HG03342 (cell line): ENCODE measurements around the gene TRAPPC12.
"Not testable (repeated sequence)": the region's sequence is repeated elsewhere in the genome, so short reads cannot be mapped to it uniquely, and the experiment has no call there.

Source experiments
- ATAC-seq: cut with Tn5 transposase; IDR thresholded peaks from one replicate; pipeline ENCODE4 v1.9.1; 2021; ENCODE audit warnings: mild to moderate bottlenecking, moderate library complexity; ENCODE audit not compliant: unreplicated experiment

The TRAPPC12 gene

DNA sequence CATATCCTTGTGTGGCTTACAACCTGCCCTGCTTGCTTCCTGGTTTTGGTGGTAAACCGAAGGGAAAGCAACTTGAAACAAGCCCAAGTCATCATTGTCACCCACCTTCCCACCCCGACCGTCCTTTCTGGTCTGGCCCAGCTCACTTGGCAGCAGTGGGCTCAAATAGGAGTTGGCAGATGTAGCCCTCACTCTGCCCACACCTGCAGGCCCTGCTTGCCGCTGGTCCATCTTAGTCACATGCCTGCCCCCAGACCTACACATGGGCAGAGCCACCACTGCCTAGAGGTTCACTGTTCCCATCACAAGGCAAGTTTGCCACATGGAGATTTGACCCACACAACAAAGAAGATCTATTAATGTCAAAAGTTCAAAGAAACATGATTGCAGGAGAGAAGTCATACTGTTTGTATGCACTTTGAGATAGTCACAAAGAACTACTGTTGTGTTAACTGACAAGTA, 11.2 kb upstream of the TRAPPC12 start:
- no peak for ATAC-seq

DNA sequence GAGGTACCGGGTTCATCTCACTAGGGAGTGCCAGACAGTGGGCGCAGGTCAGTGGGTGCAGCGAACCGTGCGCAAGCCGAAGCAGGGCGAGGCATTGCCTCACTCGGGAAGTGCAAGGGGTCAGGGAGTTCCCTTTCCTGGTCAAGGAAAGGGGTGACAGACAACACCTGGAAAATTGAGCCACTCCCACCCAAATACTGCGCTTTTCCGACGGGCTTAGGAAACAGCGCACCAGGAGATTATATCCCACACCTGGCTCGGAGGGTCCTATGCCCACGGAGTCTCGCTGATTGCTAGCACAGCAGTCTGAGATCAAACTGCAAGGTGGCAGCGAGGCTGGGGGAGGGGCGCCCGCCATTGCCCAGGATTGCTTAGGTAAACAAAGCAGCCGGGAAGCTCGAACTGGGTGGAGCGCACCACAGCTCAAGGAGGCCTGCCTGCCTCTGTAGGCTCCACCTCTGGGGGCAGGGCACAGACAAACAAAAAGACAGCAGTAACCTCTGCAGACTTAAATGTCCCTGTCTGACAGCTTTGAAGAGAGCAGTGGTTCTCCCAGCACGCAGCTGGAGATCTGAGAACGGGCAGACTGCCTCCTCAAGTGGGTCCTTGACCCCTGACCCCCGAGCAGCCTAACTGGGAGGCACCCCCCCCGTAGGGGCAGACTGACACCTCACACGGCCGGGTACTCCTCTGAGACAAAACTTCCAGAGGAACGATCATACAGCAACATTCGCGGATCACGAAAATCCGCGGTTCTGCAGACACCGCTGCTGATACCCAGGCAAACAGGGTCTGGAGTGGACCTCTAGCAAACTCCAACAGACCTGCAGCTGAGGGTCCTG, 9.9 kb upstream of the TRAPPC12 start:
- ATAC-seq = not testable (repeated sequence)

DNA sequence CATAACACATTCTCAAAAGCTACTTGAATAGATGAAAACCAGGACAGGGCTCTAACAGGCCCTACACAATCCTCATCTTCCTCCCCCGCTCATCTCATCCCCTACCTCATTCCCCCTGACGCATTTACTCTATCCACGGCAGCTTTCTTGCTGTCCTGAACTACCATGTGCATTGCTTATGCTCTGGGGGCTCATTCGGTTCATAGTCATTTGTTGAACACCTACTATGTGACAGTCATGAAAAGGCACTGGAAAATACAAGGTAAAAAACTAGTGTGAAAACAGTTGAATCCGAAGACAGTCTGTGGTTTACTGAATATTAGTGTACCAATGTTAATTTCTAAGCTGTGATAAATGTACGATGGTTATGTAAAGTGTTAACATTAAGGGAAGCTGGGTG, 2.7 kb upstream of the TRAPPC12 start:
- ATAC-seq = no peak

DNA sequence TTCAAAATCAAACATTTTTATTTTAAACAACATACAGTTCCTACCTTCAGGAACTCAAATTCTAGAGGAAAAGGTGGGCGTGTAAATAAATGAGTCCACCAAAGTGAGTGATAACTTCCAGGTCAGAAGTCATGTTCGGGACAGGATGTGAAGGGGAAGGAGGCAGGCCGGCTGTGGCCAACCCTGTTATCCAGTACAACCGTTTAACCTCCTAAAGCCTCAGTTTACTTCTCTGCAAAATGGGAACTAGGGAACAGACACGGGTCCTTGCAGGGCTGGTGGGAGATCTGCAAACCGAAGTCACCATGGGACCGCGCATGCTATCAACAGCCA, 2.2 kb upstream of the TRAPPC12 start:
- peak; percentile 18 for ATAC-seq

DNA sequence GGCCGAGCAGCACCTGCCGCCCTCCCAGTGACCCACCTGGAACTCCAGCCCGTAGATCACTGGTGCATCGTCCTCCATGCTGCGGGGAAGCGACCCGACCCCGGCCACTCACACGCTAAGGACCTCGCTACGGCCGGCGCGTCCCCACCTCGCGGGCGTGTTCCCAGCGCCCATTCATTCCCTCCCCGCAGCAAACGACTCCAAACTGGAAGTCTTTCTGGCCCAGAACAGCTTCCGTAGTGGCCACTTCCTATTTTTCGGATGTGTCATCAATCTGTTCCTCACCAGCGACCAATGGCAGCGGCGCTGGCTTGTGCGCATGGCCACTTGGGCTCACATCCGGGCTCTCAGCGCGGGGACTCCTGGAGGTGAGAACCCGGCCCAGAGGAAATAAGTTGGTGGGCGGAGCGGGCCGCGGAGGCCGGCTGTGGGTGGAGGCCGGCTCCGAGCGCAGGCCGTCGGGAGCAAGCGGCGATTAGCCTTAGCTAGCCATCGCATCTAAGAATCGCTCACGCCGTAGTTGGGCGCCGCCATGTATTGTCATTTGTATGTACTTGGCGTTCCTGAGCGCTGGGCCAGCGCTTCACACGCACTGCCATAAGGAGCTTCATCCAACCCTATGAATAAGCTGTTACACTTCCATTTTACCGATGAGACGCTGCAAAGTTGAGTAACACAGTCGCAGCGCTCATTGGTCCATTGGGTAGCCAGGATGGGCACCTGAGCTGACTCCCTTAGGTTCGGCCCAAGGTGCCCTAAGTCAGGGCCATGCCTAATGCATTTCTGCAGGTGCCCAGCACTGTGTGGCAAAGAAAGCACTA, 1.7 kb upstream of the TRAPPC12 start, which contains the start of gene EIPR1:
TSS of gene EIPR1 (minus strand) at position 207 of the 821 bp plus-strand sequence. CDS start at position 78, 129 bp downstream.
- peak; percentile 85 for ATAC-seq

DNA sequence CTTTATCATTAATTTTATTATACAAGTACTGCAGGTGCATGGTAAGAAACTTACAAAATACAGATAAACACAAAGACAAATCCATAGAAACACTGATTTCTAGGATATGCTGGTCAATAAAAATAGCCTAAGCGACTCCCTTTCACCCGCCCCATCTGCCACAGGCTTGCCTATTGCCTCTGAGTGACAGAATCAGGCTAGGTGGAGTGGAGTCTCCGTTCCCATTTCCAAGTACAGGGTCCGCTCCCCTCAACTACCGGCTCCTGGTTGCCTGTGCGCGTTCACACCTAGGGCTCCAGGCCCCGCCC, 201 bp upstream of the TRAPPC12 start:
- ATAC-seq = no peak

DNA sequence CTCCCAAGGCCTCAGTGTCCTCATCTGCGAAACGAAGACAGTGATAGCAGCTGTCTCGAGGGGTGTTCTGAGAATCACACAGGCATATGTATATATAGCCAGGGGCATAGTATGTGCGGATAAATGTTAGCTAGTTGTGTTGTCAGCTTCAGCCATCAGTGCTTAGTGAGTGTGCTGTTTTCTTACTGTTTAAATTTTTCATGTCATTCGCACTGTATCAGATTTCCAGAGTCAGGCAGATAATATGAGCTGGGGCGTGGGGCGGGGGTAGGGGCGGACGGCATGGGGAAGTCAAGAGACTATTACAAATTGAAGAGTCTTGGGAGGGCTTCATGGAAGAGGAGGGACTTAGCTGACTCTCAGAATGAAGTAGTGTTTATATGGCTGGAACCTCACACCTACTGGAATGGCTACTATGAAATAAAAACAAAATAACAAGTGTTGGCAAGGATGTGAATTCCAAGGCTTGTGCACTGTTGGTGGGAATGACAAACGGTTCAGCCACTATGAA, 7.0 kb downstream of the TRAPPC12 start:
- ATAC-seq = no peak

DNA sequence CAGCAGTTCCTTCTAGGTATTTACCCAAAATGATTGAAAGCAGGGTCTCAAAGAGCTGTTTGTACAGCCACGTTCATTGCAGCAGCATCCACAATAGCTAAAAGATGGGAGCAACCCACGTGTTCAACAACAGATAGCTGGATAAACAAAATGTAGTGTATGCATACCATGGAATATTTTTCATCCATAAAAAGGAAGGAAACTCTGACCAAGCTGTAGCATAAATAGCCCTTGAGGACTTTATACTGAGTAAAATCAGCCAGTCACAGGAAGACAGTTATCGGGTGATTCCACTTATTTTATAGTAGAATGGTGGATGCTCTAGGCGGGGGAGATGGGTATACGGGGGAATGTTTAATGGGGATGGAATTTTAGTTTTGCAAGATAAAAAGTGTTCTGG, 7.5 kb downstream of the TRAPPC12 start:
- no peak for ATAC-seq

DNA sequence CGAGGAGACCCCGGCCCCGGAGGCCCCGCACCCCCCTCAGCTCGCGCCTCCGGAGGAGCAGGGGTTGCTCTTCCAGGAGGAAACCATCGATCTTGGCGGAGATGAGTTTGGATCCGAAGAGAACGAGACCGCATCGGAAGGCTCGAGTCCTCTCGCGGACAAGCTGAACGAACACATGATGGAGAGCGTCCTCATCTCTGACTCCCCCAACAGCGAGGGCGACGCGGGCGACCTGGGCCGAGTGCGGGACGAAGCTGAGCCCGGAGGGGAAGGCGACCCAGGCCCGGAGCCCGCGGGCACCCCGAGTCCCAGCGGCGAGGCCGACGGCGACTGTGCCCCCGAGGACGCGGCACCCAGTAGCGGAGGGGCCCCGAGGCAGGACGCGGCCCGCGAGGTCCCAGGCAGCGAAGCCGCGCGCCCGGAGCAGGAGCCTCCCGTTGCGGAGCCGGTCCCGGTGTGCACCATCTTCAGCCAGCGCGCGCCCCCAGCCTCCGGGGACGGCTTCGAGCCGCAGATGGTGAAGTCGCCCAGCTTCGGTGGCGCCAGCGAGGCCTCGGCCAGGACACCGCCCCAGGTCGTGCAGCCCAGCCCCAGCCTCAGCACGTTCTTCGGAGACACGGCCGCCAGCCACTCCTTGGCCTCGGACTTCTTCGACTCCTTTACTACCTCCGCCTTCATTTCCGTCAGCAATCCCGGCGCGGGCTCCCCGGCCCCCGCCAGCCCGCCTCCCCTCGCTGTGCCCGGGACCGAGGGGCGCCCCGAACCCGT, 8.3 kb downstream of the TRAPPC12 start:
- ATAC-seq = no peak

DNA sequence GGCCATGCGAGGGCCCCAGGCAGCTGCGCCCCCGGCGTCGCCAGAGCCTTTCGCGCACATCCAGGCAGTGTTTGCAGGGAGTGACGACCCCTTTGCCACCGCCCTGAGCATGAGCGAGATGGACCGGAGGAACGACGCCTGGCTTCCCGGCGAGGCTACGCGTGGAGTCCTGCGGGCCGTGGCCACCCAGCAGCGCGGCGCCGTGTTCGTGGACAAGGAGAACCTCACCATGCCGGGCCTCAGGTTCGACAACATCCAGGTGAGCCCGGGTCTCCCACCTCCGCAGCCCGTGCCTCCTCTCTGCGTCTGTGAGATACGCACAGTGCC, 8.9 kb downstream of the TRAPPC12 start:
- ATAC-seq = no peak

DNA sequence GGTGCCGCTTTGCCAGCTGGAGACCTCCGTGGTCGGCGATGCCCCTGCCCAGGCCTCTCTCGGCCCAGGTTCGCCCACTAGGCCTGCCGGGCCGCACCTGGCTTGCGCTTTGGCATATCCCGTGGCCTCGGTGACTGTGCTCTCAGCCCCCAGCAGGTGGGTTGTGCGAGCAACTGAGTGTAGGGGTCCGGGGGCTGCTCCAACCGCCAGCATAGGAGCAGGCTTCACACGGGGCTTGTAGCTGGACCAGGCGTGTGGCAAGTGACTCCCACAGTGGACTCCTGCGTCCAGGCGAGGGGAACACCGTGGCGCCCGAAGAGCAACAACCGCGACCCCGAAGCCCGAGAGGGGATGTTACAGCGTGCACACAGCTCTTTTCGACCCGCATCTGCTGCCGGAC, 9.7 kb downstream of the TRAPPC12 start:
- ATAC-seq = no peak

DNA sequence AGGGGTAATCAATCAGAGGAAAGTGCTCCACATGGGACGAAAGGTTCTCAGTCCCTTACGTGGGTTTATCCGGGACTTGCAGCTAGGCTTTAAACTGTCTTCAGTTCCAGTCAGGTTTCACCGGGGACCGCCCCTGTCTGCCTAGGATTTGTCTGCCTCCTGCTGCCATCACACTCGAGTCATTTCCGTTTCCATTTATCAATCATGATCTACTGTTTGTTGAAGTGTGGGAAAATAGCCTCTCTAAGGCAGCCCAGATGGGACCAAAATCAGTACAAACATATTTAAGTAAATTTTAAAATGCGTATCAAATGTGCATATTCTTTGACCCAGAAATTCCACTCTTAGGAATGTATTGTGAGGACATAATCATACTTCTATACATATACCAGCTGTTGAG, 10.5 kb downstream of the TRAPPC12 start:
- ATAC-seq = no peak

DNA sequence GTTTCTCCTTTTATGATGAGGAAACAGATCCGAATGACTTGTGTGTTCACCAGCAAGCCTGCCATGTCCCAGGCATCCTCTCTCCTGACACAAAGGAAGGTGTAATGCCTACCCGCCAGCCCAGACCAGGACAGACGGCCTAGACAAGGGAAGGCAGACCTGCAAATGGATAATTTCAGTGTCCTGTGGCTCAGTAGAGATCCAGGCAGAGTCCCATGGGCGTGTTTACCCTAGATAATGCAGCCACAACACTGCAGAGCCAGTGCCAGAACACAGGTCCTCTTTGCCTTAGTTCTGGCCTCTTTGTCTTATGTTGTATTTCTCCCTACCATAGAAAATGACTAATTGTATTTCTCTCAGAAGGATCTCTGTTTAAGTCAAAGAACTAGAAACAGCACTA, 12.7 kb downstream of the TRAPPC12 start:
- ATAC-seq = no peak

DNA sequence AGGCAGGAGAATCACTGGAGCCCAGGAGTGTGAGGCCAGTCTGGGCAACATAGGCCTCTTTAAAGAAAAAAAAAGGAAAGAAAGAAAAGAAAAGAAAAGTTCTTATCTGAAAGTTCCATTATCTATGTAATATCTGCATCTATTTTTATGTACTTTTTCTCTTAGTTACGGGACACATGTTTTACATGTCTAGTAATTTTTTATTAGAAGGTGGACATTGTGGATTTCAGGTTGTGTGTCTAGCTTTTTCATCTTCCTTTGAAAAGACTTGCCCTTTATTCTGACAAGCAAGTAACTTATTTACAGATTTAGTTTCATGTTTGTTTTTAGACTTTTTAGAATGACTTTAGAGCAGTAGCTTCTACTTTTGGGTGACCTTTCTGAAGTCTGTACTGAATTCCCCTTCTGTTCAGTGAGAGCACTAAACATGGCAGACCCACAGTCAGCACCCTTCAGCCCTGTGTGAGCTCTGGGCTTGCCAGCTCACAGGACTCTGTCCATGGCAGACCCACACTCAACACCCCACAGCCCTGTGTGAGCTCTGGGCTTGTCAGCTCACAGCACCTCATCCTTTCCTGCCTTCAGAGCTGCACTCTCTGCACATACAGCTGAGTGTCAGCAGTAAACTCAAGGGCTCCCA, 17.5 kb downstream of the TRAPPC12 start:
- peak; percentile 60 for ATAC-seq

DNA sequence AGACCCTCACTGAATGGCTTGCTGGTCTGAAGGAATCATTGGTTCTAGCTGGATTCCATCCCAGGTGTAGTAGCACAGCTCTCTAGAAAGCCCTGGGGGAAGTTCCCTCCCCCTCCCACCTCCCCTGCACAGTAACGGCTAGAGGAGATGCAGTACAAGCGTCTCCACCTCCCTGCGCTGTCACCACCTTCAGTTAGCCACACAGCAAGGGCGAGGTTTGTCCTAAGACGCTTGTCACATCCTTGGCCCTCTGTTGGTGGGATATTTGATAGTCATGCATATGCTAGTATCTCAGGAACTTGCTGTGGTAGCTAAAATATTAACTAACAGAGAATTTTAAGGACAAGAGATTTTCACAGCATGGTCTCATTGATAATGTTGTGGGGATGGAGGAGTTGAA, 19.4 kb downstream of the TRAPPC12 start:
- ATAC-seq = no peak

DNA sequence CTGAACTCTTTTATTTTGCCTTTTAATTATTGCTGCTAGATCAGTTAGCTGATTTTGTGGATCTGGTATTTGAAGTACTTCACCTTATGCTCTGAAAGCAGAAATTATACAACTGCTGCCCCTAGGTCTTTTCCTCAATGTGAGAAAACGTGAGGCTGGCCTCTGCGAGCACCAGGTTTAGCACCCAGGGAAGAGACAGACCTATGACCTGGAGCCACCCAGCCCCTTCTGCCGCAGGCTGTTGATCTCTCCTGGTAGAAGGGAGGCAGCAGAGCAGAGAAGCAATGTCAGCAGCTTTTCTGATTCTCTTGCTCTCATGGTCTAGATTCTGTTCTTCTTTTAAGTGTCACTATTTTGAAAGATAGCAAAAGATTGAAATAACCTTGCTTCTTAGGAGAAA, 19.9 kb downstream of the TRAPPC12 start:
- ATAC-seq = no peak

DNA sequence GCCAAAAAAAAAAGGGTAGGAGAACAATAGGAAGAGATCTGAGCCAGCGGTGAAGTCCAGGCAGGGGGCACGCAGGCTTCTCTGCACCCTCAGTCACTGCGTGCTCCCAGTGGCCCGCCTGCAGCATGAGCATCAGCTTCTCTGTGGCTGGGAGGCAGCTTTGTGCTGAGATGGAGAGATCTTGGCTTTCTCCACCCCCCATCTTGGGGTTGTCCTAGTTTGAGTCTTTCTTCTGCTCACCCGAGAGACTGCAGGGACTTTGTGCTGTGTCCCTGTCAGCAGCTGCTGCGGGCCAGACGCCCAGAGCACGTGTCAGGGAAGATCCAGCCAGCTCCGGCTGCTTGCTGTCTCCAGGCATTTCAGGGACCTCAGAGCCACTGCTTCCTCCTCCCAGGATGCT, 20.3 kb downstream of the TRAPPC12 start:
- ATAC-seq = no peak

DNA sequence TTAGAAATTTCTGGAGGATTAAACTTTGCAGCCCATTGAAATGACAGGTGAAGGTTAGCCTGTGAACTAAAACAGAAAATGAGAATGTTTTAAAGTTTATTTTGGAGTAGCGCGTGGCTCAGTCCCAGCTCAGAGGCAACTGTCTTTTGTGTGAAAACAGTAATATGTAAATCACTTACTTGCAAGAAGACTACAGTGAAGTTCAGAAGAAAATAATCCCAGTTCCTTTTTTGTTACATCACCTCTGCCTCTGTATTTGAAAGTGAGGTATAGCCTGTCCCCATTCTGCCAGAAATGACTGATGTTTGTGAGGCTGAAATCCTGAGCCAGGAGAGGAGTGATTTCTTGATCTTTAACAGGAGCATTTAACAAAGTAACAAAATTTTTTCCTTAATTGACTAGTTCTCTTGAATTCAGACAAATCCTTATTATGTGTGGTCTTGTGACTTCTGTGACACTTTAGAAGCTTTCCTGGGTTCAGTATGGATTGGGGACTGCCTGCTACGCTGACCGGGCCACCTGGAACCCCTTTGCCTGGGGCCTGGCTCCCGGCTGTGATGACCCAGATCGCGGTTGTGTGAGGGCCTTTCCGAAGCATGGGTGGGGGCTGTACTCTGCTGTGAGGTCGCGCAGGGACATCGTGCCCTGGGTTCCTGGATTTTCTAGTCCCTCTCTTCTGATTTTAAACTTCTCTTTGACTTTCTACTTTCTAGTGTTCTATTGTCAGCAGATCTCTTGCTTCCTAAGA, 24.3 kb downstream of the TRAPPC12 start:
- peak; percentile 99 for ATAC-seq

DNA sequence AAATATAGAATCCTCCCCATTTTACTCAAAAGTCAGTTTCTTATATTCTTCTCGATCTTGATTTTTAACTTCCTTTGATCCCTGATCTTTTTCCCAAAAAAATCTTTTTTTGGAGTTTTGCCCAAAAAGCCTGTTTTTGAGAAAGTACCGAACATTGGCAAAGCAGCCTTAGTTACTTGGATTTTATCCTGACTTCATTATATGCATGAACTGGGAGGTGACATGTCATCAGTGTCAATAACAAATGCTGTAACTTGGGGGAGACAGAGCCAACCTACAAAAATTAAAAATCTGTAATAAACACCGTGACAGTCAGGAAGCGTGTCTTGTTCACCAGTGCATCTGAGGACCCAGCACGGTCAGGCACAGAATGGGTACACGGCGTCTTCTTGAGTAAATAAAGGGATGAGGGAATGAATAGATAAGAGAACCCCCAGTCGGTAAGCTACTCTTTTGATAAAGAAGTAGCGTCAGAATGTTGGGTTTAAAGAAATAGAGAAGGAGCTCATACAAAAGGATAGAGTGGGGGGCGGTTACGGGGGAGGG, 24.9 kb downstream of the TRAPPC12 start:
- no peak for ATAC-seq

DNA sequence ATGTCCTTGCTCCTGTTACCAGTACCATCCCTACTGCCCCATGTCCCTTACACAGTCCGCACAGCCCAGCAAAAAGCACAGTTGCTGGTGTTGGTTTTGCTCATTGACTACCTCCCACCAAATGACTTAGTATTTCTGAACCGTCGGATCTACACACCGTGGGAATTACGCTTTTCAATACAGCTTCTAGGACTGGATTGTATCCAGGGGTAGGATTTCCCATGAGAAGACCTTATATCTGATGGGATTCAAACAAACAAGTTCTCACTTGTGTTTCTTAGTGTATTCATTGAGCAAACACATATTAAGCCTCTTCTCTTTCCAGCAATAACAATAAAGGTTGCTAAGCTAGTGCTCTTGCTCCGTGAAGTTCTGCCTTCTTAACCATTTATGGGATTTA, 25.8 kb downstream of the TRAPPC12 start:
- ATAC-seq = no peak
